H1 (cell line): ENCODE measurements around the gene DDX47. TPM values are rescaled to one million over a fixed set of nuclear protein-coding genes. Genes with fewer than 3 reads are reported as not detected.

ENCODE experiments used
- CTCF ChIA-PET: fragments of 300-600 bp; sonication (Branson Sonifier 250); formaldehyde crosslinking; loops from one replicate; lab custom pipeline; 2021; ENCODE audit not compliant: partially characterized antibody; lab: Charles Lee
- POLR2A ChIA-PET: fragments of 300-600 bp; sonication (Branson Sonifier 250); formaldehyde crosslinking; loops from one replicate; lab custom pipeline; 2021; ENCODE audit warnings: inconsistent platforms; ENCODE audit not compliant: partially characterized antibody; lab: Charles Lee
- DNase-seq, 2 experiments: peaks; one replicate each; pipeline versions ENCODE4 v3.0.0 to v3.0.0-alpha.2; 2010 to 2022; ENCODE audit warnings: low spot score in 2 of 2, low read depth in 1 of 2, mixed read lengths in 1 of 2
- FAIRE-seq: peaks from 2 replicates; lab custom pipeline; 2011; peaks lifted over from hg19 to GRCh38; lab: Jason Lieb, UNC
- H2AFZ ChIP-seq: 2 replicates; pipeline ENCODE4 v1.8.1; 2012; ENCODE audit warnings: low read length, inconsistent platforms
- H2AK5ac ChIP-seq: 2 replicates; pipeline ENCODE4 v1.6.1; 2013; ENCODE audit warnings: low read depth, low read length
- H2BK120ac ChIP-seq: replicated peaks from 2 replicates; pipeline ENCODE3; 2013; ENCODE audit warnings: low read depth, low read length, inconsistent platforms
- H2BK12ac ChIP-seq: 2 replicates; pipeline ENCODE4 v1.6.1; 2013; ENCODE audit warnings: low read depth, low read length
- H2BK15ac ChIP-seq: 2 replicates; pipeline ENCODE4 v1.6.1; 2013; ENCODE audit warnings: low read length
- H2BK20ac ChIP-seq: 2 replicates; pipeline ENCODE4 v1.6.1; 2013; ENCODE audit warnings: low read length
- H2BK5ac ChIP-seq: 2 replicates; pipeline ENCODE4 v1.6.1; 2013; ENCODE audit warnings: low read depth, low read length
- H3K14ac ChIP-seq: 2 replicates; pipeline ENCODE4 v1.6.1; 2013; ENCODE audit warnings: inconsistent platforms; ENCODE audit not compliant: insufficient read length
- H3K18ac ChIP-seq: 2 replicates; pipeline ENCODE4 v1.6.1; 2013; ENCODE audit warnings: low read length; ENCODE audit errors: extremely low read depth
- H3K23ac ChIP-seq: 2 replicates; pipeline ENCODE4 v1.6.1; 2013; ENCODE audit warnings: inconsistent platforms; ENCODE audit not compliant: insufficient read length
- H3K23me2 ChIP-seq: 2 replicates; pipeline ENCODE4 v1.6.1; 2013; ENCODE audit warnings: low read depth, low read length
- H3K27ac ChIP-seq: 2 replicates; pipeline ENCODE4 v1.6.1; 2011; ENCODE audit warnings: low read depth, low read length, inconsistent platforms
- H3K27me3 ChIP-seq, 4 experiments: replicated peaks in 1 of 4; 1 replicate in 1 of 4; 2 replicates in 3 of 4; pipeline versions ENCODE4 v1.6.1 to v1.8.1; 2011 to 2013; ENCODE audit warnings: low read length in 3 of 4, mild to moderate bottlenecking in 3 of 4, inconsistent platforms in 2 of 4, mixed read lengths in 2 of 4, moderate library complexity in 1 of 4; ENCODE audit not compliant: control insufficient read depth in 3 of 4, insufficient read depth in 3 of 4; ENCODE audit errors: extremely low read depth in 1 of 4
- H3K36me3 ChIP-seq, 4 experiments: 2 replicates each; pipeline versions ENCODE4 v1.6.1 to v1.8.1; 2011 to 2013; ENCODE audit warnings: mild to moderate bottlenecking in 4 of 4, low read length in 3 of 4, moderate library complexity in 2 of 4, control low read depth in 1 of 4, inconsistent platforms in 1 of 4; ENCODE audit not compliant: insufficient read depth in 4 of 4, control insufficient read depth in 2 of 4
- H3K4ac ChIP-seq: replicated peaks from 2 replicates; pipeline ENCODE3; 2013; ENCODE audit warnings: low read length, low read depth, mixed read lengths, inconsistent platforms; ENCODE audit not compliant: insufficient read length
- H3K4me1 ChIP-seq, 4 experiments: replicated peaks in 1 of 4; 1 replicate in 1 of 4; 2 replicates in 3 of 4; pipeline versions ENCODE4 v1.6.1 to v1.8.1; 2011 to 2013; ENCODE audit warnings: low read length in 3 of 4, inconsistent platforms in 2 of 4, mixed read lengths in 1 of 4; ENCODE audit not compliant: insufficient read depth in 4 of 4, control insufficient read depth in 3 of 4
- H3K4me2 ChIP-seq, 2 experiments: 2 replicates each; pipeline versions ENCODE4 v1.6.1 to v1.8.1; 2011 to 2013; ENCODE audit warnings: low read depth in 2 of 2, low read length in 2 of 2, control low read depth in 1 of 2, inconsistent platforms in 1 of 2, mild to moderate bottlenecking in 1 of 2; ENCODE audit not compliant: insufficient read depth in 1 of 2
- H3K4me3 ChIP-seq, 4 experiments: fragments of 200-600, 300-600 bp in 1 of 4; sonication (generic), shearing (Covaris generic), sonication (Bioruptor Twin) in 1 of 4; 2 replicates each; pipeline versions ENCODE4 v1.5.1 to v1.8.1; 2011 to 2016; ENCODE audit warnings: low read length in 4 of 4, low read depth in 3 of 4, control low read depth in 2 of 4, inconsistent platforms in 2 of 4, mild to moderate bottlenecking in 2 of 4, mixed read lengths in 1 of 4, moderate library complexity in 1 of 4; ENCODE audit not compliant: insufficient read depth in 2 of 4; ENCODE audit errors: extremely low read depth in 1 of 4
- H3K56ac ChIP-seq: replicated peaks from 2 replicates; pipeline ENCODE3; 2013; ENCODE audit warnings: low read depth, mild to moderate bottlenecking, mixed read lengths, low read length, inconsistent platforms; ENCODE audit not compliant: insufficient read length
- H3K79me1 ChIP-seq: 2 replicates; pipeline ENCODE4 v1.6.1; 2013; ENCODE audit warnings: low read depth, low read length, control low read depth
- H3K79me2 ChIP-seq, 2 experiments: 2 replicates each; pipeline versions ENCODE4 v1.6.1 to v1.8.1; 2012 to 2013; ENCODE audit warnings: low read length in 2 of 2, mild to moderate bottlenecking in 2 of 2, inconsistent platforms in 1 of 2; ENCODE audit not compliant: insufficient read depth in 2 of 2, control insufficient read depth in 1 of 2
- H3K9ac ChIP-seq, 4 experiments: replicated peaks in 1 of 4; 1 replicate in 1 of 4; 2 replicates in 3 of 4; pipeline versions ENCODE4 v1.6.1 to v1.8.1; 2011 to 2013; ENCODE audit warnings: low read depth in 3 of 4, low read length in 3 of 4, control low read depth in 2 of 4, mild to moderate bottlenecking in 2 of 4, moderate library complexity in 2 of 4, inconsistent platforms in 1 of 4; ENCODE audit errors: extremely low read depth in 1 of 4
- H3K9me3 ChIP-seq, 2 experiments: 2 replicates each; pipeline versions ENCODE4 v1.6.1 to v1.8.1; 2012 to 2013; ENCODE audit warnings: mild to moderate bottlenecking in 2 of 2, moderate library complexity in 2 of 2, control low read depth in 1 of 2, inconsistent platforms in 1 of 2, low read depth in 1 of 2, low read length in 1 of 2, mixed read lengths in 1 of 2; ENCODE audit not compliant: insufficient read depth in 2 of 2
- H4K20me1 ChIP-seq, 2 experiments: replicated peaks in 1 of 2; 2 replicates each; pipeline versions ENCODE3 to v1.8.1; 2011 to 2013; ENCODE audit warnings: inconsistent platforms in 2 of 2, low read length in 2 of 2, mild to moderate bottlenecking in 1 of 2; ENCODE audit not compliant: insufficient read depth in 2 of 2, control insufficient read depth in 1 of 2
- H4K5ac ChIP-seq: 2 replicates; pipeline ENCODE4 v1.6.1; 2013; ENCODE audit warnings: low read length, low read depth, mixed read lengths, inconsistent platforms; ENCODE audit not compliant: insufficient read length
- H4K8ac ChIP-seq: 2 replicates; pipeline ENCODE4 v1.8.0; 2013; ENCODE audit warnings: mild to moderate bottlenecking, moderate library complexity, low read length, inconsistent platforms; ENCODE audit not compliant: insufficient read depth; ENCODE audit errors: extremely low read depth
- H4K91ac ChIP-seq: replicated peaks from 2 replicates; pipeline ENCODE3; 2013; ENCODE audit warnings: low read length, mixed read lengths, inconsistent platforms; ENCODE audit not compliant: insufficient read length
- BACH1 ChIP-seq: IDR thresholded peaks from 2 replicates; pipeline ENCODE4 v1.6.1; 2012; ENCODE audit warnings: low read length, improper control_type of control experiment
- EGR1 ChIP-seq: IDR thresholded peaks from 2 replicates; pipeline ENCODE4 v1.6.1; 2011; ENCODE audit warnings: low read depth, low read length, borderline replicate concordance
- EP300 ChIP-seq, 2 experiments: IDR thresholded peaks; 1 replicate in 1 of 2; 2 replicates in 1 of 2; pipeline ENCODE4 v1.6.1; 2011 to 2012; ENCODE audit warnings: low read depth in 2 of 2, low read length in 2 of 2, mild to moderate bottlenecking in 2 of 2, borderline replicate concordance in 1 of 2, inconsistent platforms in 1 of 2, moderate library complexity in 1 of 2
- FOSL1 ChIP-seq: IDR thresholded peaks from 2 replicates; pipeline ENCODE4 v1.6.1; 2011; ENCODE audit warnings: mild to moderate bottlenecking, low read depth, low read length, moderate library complexity; ENCODE audit not compliant: insufficient read depth
- POU5F1 ChIP-seq: IDR thresholded peaks from 2 replicates; pipeline ENCODE4 v1.6.1; 2011; ENCODE audit warnings: low read depth, mild to moderate bottlenecking, low read length, moderate library complexity
- RBBP5 ChIP-seq: IDR thresholded peaks from 2 replicates; pipeline ENCODE4 v1.7.1; 2012; ENCODE audit warnings: low read depth, mild to moderate bottlenecking, inconsistent platforms, low read length, moderate library complexity, borderline replicate concordance
- RNF2 ChIP-seq: fragments of 200-900, 300-1000 bp; sonication (generic); IDR thresholded peaks from 2 replicates; pipeline ENCODE4 v1.7.1; 2016; ENCODE audit warnings: borderline replicate concordance, low read depth, mild to moderate bottlenecking, antibody characterized with exemption, low read length; ENCODE audit not compliant: poor library complexity, severe bottlenecking; ENCODE audit errors: missing control alignments
- RXRA ChIP-seq: IDR thresholded peaks from 2 replicates; pipeline ENCODE4 v1.6.1; 2011; ENCODE audit warnings: low read depth, mild to moderate bottlenecking, low read length, moderate library complexity; ENCODE audit not compliant: insufficient read depth
- SAP30 ChIP-seq: fragments of 300-600 bp; sonication (generic); IDR thresholded peaks from 2 replicates; pipeline ENCODE4 v1.7.1; 2012; ENCODE audit warnings: low read length, moderate library complexity, mild to moderate bottlenecking, inconsistent platforms; ENCODE audit not compliant: insufficient read depth, insufficient replicate concordance
- TCF12 ChIP-seq: IDR thresholded peaks from 2 replicates; pipeline ENCODE4 v1.6.1; 2011; ENCODE audit warnings: low read depth, mild to moderate bottlenecking, low read length
- TEAD4 ChIP-seq: IDR thresholded peaks from 2 replicates; pipeline ENCODE4 v1.6.1; 2012; ENCODE audit warnings: low read depth, low read length, inconsistent platforms, mixed read lengths
- WGBS, 2 experiments: shearing (Covaris generic) in 1 of 2; methylation state at CpG; one replicate each; pipeline versions ENCODE4 v1.1.6 to v1.1.7; 2013 to 2015; ENCODE audit warnings: low lambda C conversion rate in 2 of 2, mixed read lengths in 2 of 2, inconsistent platforms in 1 of 2, low coverage in 1 of 2, missing lambda C conversion rate in 1 of 2; ENCODE audit not compliant: insufficient replicate concordance in 2 of 2, insufficient coverage in 1 of 2, insufficient read length in 1 of 2; ENCODE audit errors: extremely low coverage in 1 of 2, missing lambda C conversion rate in 1 of 2; 5-methylcytosine and 5-hydroxymethylcytosine counted together
- polyA plus RNA-seq, 7 experiments: library from polyadenylated mRNA; depleted of rRNA in 3 of 7; stranded (reverse) in 5 of 7; unstranded in 2 of 7; fragments of >200 nt in 5 of 7; fragments of 200-250 nt in 2 of 7; gene quantifications; 1 replicate in 5 of 7; 2 replicates in 1 of 7; 4 replicates in 1 of 7; pipeline versions ENCODE4 v1.2.1 to v1.2.3, GENCODE V29; 2011 to 2013; ENCODE audit warnings: missing spikeins in 2 of 7, mixed read lengths in 2 of 7
- total RNA-seq: library from RNA; stranded (reverse); fragmentation: NEBNext Ultra II Directional; extraction: Animal tissue kit (Norgen Biotek cat#: 25700); gene quantifications from 2 replicates; pipeline ENCODE4 v1.2.1, GENCODE V29; 2021
- TF ChIP-seq, protein P1 (sequence below): IDR thresholded peaks from 2 replicates; pipeline ENCODE4 v1.6.1; 2012; ENCODE audit warnings: low read length, inconsistent platforms

Gene DDX47
- total and polyA plus RNA-seq, 2 of the 8 experiments (the other 6 are each of a cell fraction or from before 2014, with no cell fraction given) = 54.4 to 74.2 TPM

GRCh38 chr12:12776261-12776660 lies 36.9 kb upstream of the DDX47 start:
- no peak overlapping the region for H2BK15ac ChIP-seq
- H3K9me3 ChIP-seq = no peaks in the 10 kb centered on the region
- no peak for DNase-seq
- H2AK5ac ChIP-seq = no peak overlapping the region
- H3K18ac ChIP-seq = no peak overlapping the region
- no peak for FAIRE-seq
- no peak overlapping the region for H3K27ac ChIP-seq
- no peaks in the 10 kb centered on the region for H3K36me3 ChIP-seq
- H3K23me2 ChIP-seq = no peaks in the 10 kb centered on the region
- no peak overlapping the region for H3K4me3 ChIP-seq
- no peak overlapping the region for H3K4ac ChIP-seq
- no peak overlapping the region for H4K91ac ChIP-seq
- H3K4me2 ChIP-seq = no peak overlapping the region
- H4K8ac ChIP-seq = no peak overlapping the region
- no peaks in the 10 kb centered on the region; a peak in 1 of 7 replicates for H3K4me1 ChIP-seq
- no peaks in the 10 kb centered on the region for H4K20me1 ChIP-seq
- 89% methylated on average over 5 of the region's 5 CpGs; no CpG with 5 or more reads in 1 of the 2 experiments for WGBS, 2 experiments
- CTCF ChIA-PET = interaction anchor here (1.0 to 1.2 kb wide), 2 partner anchors 12 to 13 kb away, joined by 3 read pairs; no protein-coding TSS in a partner anchor
- H2BK5ac ChIP-seq = no peak overlapping the region
- H3K27me3 ChIP-seq = no peaks in the 10 kb centered on the region
- H3K79me2 ChIP-seq = no peaks in the 10 kb centered on the region
- no peak overlapping the region for H2AFZ ChIP-seq
- no peak overlapping the region for H2BK20ac ChIP-seq
- POLR2A ChIA-PET = interaction anchor here (1.4 kb wide), 1 partner anchor 9 kb away, joined by 4 read pairs; the partner anchor contains the start of gene APOLD1
- H4K5ac ChIP-seq = no peak overlapping the region
- H2BK120ac ChIP-seq = no peak overlapping the region
- no peak overlapping the region for H3K23ac ChIP-seq
- H3K9ac ChIP-seq = no peak overlapping the region
- no peak overlapping the region for H3K14ac ChIP-seq
- no peak overlapping the region for H3K56ac ChIP-seq
- no peak overlapping the region for H2BK12ac ChIP-seq
- H3K79me1 ChIP-seq = no peaks in the 10 kb centered on the region
- TF ChIP-seq SAP30 = no peak
- no peak for TF ChIP-seq FOSL1
- no peak for TF ChIP-seq TCF12
- no peak for TF ChIP-seq POU5F1
- no peak for TF ChIP-seq EP300 (IDR thresholded peaks at IDR 0.05; ENCODE audit: borderline replicate concordance in 1 of 2, low read depth in 2 of 2, low read length in 2 of 2)
- TF ChIP-seq, protein P1, sequence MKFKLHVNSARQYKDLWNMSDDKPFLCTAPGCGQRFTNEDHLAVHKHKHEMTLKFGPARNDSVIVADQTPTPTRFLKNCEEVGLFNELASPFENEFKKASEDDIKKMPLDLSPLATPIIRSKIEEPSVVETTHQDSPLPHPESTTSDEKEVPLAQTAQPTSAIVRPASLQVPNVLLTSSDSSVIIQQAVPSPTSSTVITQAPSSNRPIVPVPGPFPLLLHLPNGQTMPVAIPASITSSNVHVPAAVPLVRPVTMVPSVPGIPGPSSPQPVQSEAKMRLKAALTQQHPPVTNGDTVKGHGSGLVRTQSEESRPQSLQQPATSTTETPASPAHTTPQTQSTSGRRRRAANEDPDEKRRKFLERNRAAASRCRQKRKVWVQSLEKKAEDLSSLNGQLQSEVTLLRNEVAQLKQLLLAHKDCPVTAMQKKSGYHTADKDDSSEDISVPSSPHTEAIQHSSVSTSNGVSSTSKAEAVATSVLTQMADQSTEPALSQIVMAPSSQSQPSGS = no peak
- TF ChIP-seq RNF2 = no peak
- TF ChIP-seq TEAD4 = no peak
- TF ChIP-seq BACH1 = no peak
- no peak for TF ChIP-seq EGR1
- no peak for TF ChIP-seq RXRA
- no peak for TF ChIP-seq RBBP5
